Measurements from ENCODE around the gene GORASP2. TPM values are rescaled to one million over a fixed set of nuclear protein-coding genes. Genes with fewer than 3 reads are reported as not detected.
A peak's percentile ranks its signal among the peaks of the same experiment; 100 is the strongest.

GORASP2 gene
- total and polyA plus RNA-seq, 2 of the 8 experiments (the other 6 are each of a cell fraction or from before 2014, with no cell fraction given), result 86.8 to 214 TPM

GRCh38 chr2:170905864-170906263, 23.2 kb upstream of the GORASP2 start:
- Histone ChIP-seq H3K27ac (ENCODE audit: low read depth, low read length) (no peak overlapping the region), H2AFZ (ENCODE audit: low read length) (peak overlapping the region; percentile 33), H3K14ac (ENCODE audit: insufficient read length) (no peak overlapping the region), H2BK12ac (ENCODE audit: low read depth, low read length) (no peak overlapping the region), H2BK120ac (replicated peaks; ENCODE audit: low read depth, low read length) (no peak overlapping the region), H3K9me3 (ENCODE audit: insufficient read depth in 2 of 2, low read depth in 1 of 2, low read length in 1 of 2) (peaks cover 2 to 9% of the 10 kb centered on the region in 2 experiments; a peak in 2 of 4 replicates), H4K20me1 (replicated peaks in 1 of 2; ENCODE audit: control insufficient read depth in 1 of 2, insufficient read depth in 2 of 2, low read length in 2 of 2) (no peaks in the 10 kb centered on the region), H2AK5ac (ENCODE audit: low read depth, low read length) (no peak overlapping the region), H3K4me1 (replicated peaks in 1 of 4; ENCODE audit: control insufficient read depth in 3 of 4, insufficient read depth in 4 of 4, low read length in 3 of 4) (peaks cover 0 to 5% (median 1%) of the 10 kb centered on the region in 4 experiments; a peak in 2 of 7 replicates), H3K79me1 (ENCODE audit: low read depth, low read length) (no peaks in the 10 kb centered on the region), H3K4me2 (ENCODE audit: insufficient read depth in 1 of 2, low read depth in 2 of 2, low read length in 2 of 2) (no peak overlapping the region), H3K27me3 (replicated peaks in 1 of 4; ENCODE audit: control insufficient read depth in 3 of 4, extremely low read depth in 1 of 4, insufficient read depth in 3 of 4, low read length in 3 of 4) (no peaks in the 10 kb centered on the region), H3K36me3 (ENCODE audit: control insufficient read depth in 2 of 4, insufficient read depth in 4 of 4, low read length in 3 of 4) (no peaks in the 10 kb centered on the region), H2BK5ac (ENCODE audit: low read depth, low read length) (no peak overlapping the region), H3K4ac (replicated peaks; ENCODE audit: insufficient read length, low read depth, low read length) (no peak overlapping the region), H4K8ac (ENCODE audit: extremely low read depth, insufficient read depth, low read length) (no peak overlapping the region), H3K56ac (replicated peaks; ENCODE audit: insufficient read length, low read depth, low read length) (no peak overlapping the region), H2BK15ac (ENCODE audit: low read length) (no peak overlapping the region), H3K23ac (ENCODE audit: insufficient read length) (no peak overlapping the region), H2BK20ac (ENCODE audit: low read length) (no peak overlapping the region), H3K18ac (ENCODE audit: extremely low read depth, low read length) (no peak overlapping the region), H3K79me2 (ENCODE audit: control insufficient read depth in 1 of 2, insufficient read depth in 2 of 2, low read length in 2 of 2) (no peaks in the 10 kb centered on the region), H3K23me2 (ENCODE audit: low read depth, low read length) (no peaks in the 10 kb centered on the region), H4K5ac (ENCODE audit: insufficient read length, low read depth, low read length) (no peak overlapping the region), H3K9ac (replicated peaks in 1 of 4; ENCODE audit: extremely low read depth in 1 of 4, low read depth in 3 of 4, low read length in 3 of 4) (no peak overlapping the region), H4K91ac (replicated peaks; ENCODE audit: insufficient read length, low read length) (no peak overlapping the region), H3K4me3 (ENCODE audit: extremely low read depth in 1 of 4, insufficient read depth in 2 of 4, low read depth in 3 of 4, low read length in 4 of 4) (no peak overlapping the region)
- DNase-seq (ENCODE audit: low read depth in 1 of 2, low spot score in 2 of 2), result no peak
- no peak for FAIRE-seq
- 87% methylated on average over 5 of the region's 5 CpGs; no CpG with 5 or more reads in 1 of the 2 experiments for WGBS, 2 experiments (ENCODE audit: extremely low coverage in 1 of 2, insufficient coverage in 1 of 2, insufficient read length in 1 of 2, insufficient replicate concordance in 2 of 2, low coverage in 1 of 2, low lambda C conversion rate in 2 of 2, missing lambda C conversion rate in 1 of 2)
- ChIA-PET POLR2A (ENCODE audit: partially characterized antibody) (interaction anchor here (1.0 to 2.6 kb wide), 2 partner anchors 19 to 24 kb away, joined by 3 to 9 read pairs; partner anchors contain the start of gene GORASP2), CTCF (ENCODE audit: partially characterized antibody) (interaction anchor here (0.6 to 1.2 kb wide), 7 partner anchors 18 to 61 kb away, joined by 3 to 5 read pairs (median 3); no protein-coding TSS in a partner anchor)
- no peak for TF ChIP-seq NRF1 (IDR thresholded peaks at IDR 0.05; ENCODE audit: low read depth, low read length)
- no peak for TF ChIP-seq CHD1 (IDR thresholded peaks at IDR 0.05; ENCODE audit: low read depth, low read length)
- TF ChIP-seq TEAD4 (IDR thresholded peaks at IDR 0.05; ENCODE audit: low read depth, low read length), result no peak
- TF ChIP-seq SUZ12 (IDR thresholded peaks at IDR 0.05; ENCODE audit: low read length), result no peak
- no peak for TF ChIP-seq EP300 (IDR thresholded peaks at IDR 0.05; ENCODE audit: borderline replicate concordance in 1 of 2, low read depth in 2 of 2, low read length in 2 of 2)
- TF ChIP-seq EGR1 (IDR thresholded peaks at IDR 0.05; ENCODE audit: borderline replicate concordance, low read depth, low read length), result no peak

All from H1 (cell line).